GM18517 (cell line): ENCODE measurements around the gene ZNF808.
"Not testable (repeated sequence)": the region's sequence is repeated elsewhere in the genome, so short reads cannot be mapped to it uniquely, and the experiment has no call there.

Experiments used
- ATAC-seq: cut with Tn5 transposase; IDR thresholded peaks from one replicate; pipeline ENCODE4 v1.9.1; 2021; ENCODE audit warnings: mild to moderate bottlenecking, moderate library complexity; ENCODE audit not compliant: unreplicated experiment

ZNF808 gene

DNA sequence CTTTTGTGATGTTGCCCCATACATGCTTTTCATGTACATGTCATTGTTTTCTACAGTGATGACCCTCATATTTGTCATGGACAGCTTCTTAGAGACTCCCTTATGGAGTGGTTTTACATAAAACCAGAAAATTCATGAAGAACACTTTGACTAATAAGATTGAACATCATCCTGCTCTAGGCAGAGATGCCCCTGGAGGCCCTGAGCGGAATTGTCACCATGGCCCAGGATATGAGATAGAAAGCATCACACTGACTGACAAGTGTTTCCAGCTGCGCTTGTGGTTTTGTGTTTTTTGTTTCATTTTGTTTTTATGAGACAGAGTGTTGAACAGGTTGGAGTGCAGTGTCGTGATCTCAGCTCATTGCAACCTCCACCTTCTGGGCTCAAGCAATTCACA is 64.8 kb downstream of the ZNF808 start:
- ATAC-seq, result no peak

DNA sequence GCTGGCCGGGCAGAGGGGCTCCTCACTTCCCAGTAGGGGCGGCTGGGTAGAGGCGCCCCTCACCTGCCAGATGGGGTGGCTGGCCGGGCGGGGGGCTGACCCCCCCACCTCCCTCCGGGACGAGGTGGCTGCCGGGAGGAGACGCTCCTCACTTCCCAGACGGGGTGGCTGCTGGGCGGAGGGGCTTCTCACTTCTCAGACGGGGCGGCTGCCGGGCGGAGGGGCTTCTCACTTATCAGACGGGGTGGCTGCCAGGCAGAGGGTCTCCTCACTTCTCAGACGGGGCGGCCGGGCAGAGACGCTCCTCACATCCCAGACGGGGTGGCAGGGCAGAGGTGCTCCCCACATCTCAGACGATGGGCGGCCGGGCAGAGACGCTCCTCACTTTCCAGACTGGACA is 66.0 kb downstream of the ZNF808 start:
- ATAC-seq, result not testable (repeated sequence)

DNA sequence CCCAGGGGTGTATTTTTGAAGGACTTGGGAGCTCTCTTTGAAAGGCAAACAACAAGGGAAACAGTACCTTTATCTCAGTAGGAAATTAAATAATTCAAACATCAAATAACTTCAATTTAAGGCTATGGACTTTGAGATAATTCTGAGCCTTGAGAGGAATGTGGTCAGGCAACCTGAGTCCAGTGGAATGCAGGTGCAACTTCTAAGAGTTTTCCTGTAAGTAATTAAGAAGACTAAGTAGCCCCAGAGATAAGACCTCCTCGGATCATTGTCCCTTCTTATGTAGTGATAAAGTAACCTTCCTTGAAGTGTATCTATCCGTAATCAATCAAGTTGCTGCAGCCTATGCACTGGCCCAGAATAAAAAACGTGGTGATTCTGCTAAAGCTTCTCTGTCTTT is 71.8 kb downstream of the ZNF808 start:
- ATAC-seq, result no peak

DNA sequence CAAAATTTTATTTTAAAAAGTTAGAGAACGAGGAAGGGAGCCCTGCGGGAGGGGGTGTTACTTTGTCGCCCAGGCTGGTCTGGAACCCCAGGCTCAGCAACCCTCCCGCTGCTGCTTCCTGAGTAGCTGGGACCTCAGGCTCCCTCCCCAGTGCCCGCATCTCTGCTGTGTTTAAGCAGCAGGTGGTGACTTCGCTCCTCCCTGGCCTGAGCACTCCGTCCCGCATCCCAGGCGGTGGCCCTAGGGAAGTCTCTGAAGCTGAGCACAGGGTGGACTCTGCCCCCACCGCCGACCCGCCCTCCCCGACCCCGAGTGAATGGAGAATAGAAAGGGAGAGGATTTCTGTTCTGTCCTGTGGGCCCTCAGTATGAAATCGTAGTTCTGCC is 73.2 kb downstream of the ZNF808 start:
- ATAC-seq, result no peak

DNA sequence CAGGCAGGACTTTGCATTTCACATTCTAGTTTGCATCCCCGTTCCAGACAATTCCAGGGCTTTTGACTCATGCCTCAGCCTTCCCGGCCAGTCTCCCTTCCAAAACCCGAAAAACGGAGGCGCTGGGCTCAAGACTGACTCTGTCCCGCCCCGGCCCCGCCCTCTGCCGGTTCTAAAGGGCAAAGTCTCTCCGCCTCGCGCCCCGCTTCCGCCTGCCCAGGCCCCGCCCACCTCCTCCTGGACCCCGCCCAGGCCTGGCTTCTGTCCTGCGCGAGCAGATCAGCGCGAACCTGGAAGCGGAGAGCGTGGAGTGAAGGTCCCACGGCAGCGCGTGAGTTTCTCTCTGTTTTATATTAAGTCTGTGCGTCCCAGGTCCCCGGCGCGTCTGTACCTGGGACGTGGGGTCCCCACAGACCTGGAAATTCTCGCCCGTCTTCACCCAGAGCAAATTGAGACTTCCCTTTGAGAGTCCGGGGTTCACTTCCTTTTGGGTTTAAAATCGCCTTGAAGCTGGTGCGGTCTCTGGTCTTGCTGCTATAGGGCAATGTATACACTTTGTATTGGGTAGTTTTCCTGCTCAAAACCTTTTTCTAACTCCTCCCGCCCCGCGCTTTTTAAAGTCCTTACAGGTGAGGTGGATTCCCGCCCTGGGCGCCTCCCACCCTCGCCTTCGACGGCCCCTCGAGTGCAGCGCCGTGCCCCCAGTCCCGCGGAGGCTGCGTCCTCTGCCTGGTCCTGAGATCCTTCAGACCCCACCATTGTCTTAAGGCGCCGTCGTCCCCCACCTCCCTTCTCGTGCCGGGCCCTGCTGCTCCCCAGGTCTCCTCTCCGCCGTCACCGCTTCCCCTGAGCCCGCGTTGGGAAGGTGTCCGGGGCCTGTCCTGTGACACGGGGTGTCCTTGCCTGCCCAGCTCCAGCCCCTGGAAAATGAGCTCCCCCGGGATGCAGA is 73.8 kb downstream of the ZNF808 start:
- ATAC-seq, result peak; percentile 87

DNA sequence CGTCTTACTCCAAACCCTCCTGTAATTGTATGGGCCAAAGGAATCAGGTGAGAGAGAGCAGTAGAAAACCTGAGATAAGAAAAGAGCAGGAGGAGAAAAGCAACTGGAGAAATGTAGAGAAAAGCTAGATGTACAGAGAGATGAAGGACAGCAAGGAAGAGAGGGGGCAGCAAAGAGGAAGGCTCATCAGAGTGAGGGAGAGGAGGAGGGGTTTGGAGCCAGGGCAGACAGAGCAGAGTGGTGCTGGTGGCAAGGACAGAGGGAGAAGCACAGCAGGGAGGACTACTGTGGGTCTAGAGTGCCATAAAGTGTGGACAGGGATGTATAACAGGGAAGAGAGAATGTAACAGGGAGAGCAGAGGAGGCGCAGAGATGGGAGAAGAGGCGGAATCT is 74.5 kb downstream of the ZNF808 start:
- not testable (repeated sequence) for ATAC-seq

DNA sequence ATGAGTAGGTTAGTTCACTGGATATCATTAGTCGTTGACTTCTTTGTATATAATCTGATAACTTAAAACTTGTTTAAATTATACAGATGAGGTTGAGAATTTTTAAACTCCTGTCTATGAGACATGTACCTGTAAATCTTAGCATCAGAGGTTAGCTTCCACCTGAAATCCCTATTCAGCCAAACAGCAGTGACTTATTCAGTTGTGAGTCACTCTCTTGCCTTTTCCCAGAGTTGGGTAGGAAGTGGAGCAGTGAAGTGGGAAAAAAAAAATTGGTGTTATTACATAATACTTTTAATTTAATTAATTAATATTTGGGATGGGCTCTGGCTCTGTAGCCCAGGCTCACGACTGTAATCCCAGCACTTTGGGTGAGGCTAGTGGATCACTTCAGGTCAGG is 75.5 kb downstream of the ZNF808 start:
- no peak for ATAC-seq

DNA sequence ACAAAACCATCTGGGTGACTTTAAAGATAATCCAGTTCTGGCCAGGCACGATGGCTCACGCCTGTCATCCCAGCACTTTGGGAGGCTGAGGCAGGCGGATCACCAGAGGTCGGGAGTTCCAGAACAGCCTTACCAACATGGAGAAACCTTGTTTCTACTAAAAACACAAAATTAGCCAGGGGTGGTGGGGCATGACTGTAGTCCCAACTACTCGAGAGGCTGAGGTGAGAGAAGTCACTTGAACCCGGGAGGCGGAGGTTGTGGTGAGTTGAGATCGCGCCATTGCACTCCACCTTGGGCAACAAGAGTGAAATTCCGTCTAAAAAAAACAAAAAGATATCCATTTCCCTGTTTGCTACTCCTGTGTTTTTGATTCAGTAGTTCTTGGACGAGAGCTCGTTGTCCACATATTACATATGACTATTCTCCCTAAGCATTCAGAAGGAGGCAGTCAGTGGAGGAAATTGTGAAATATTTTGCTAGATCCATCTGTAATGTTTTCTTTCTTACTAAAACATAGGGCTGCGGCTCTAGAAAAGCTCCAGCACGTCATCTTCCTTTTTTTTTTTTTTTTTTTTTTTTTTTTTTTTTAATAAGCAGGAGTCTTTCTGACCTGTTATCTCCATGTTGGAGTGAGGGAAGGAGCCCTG is 76.2 kb downstream of the ZNF808 start:
- ATAC-seq, result no peak
